Activated naive CD4-positive, alpha-beta T cell treated with anti-CD3 and anti-CD28 coated beads, Interleukin-2, amount 10 ng/mL, durations not matched to agents 7 days and 5 days (primary cell): Measurements from ENCODE around the gene CDH23.

Source experiments
- CTCF ChIA-PET: fragments of 350-600 bp; sonication (Branson Sonifier 250); formaldehyde crosslinking; loops from one replicate; lab custom pipeline; 2021; ENCODE audit warnings: antibody characterized with exemption; lab: Charles Lee
- DNase-seq: peaks from one replicate; pipeline ENCODE4 v3.0.0-alpha.2; 2020
- H3K27ac Mint-ChIP-seq: one replicate; pipeline ENCODE4 v1.8.0; 2021; ENCODE audit warnings: mild to moderate bottlenecking, moderate library complexity, mixed read lengths
- H3K27me3 Mint-ChIP-seq: one replicate; pipeline ENCODE4 v1.8.0; 2021; ENCODE audit warnings: mild to moderate bottlenecking, mixed read lengths
- H3K36me3 Mint-ChIP-seq: one replicate; pipeline ENCODE4 v1.8.0; 2021; ENCODE audit warnings: mixed read lengths
- H3K4me1 Mint-ChIP-seq: one replicate; pipeline ENCODE4 v1.8.0; 2021; ENCODE audit warnings: mixed read lengths
- H3K4me3 Mint-ChIP-seq: one replicate; pipeline ENCODE4 v1.8.0; 2021; ENCODE audit warnings: mild to moderate bottlenecking, moderate library complexity, mixed read lengths
- H3K9me3 Mint-ChIP-seq: one replicate; pipeline ENCODE4 v1.8.0; 2021; ENCODE audit warnings: mixed read lengths

CDH23 gene

DNA sequence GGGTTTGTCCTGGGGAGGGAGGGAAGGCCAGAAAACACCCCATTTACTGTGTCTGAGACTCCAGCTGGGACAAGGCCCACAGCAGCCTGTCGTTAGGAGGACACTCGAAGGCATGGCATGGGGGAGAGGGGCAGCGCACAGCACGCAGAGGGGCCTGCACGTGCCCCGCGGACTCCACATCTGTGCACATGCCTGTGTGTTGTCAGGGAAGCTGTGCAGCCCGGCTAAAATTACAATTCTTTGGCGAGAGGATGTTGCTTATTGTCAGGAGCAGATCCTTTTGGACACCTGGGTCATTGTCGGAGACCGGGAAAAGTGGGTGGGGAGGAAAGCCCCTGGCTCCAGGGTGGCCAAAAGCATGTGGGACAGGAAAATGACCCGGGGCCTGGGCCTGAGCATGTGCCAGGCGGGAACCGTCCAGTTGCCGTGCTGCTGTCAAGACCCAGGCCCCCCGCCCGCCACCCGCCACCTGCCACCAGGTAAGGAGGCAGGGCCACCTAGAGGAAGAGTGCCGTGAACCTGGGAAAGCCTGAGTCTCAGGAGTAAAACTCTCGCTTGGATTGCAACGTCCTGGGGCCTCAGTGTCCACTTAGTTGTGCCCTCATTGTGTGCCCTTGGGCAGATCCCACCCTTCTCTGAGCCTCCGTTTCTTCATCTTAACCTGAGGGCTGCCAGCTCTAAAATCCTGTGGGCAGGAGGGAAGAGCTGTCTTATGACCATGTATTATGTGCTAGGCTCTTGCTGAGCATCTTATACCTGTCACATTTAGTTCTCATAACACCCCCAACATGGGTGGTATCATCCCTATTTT lies 369.4 kb downstream of the CDH23 start:
- Mint-ChIP-seq H3K4me3 (no peak overlapping the region), H3K9me3 (no peaks in the 10 kb centered on the region), H3K27me3 (no peaks in the 10 kb centered on the region), H3K36me3 (peaks cover 69% of the 10 kb centered on the region), H3K27ac (peak overlapping the region; percentile 79), H3K4me1 (peaks cover 89% of the 10 kb centered on the region)
- no peak for DNase-seq
- CTCF ChIA-PET: interaction anchor here (1.1 to 4.3 kb wide), 3 partner anchors 10 to 373 kb away, joined by 3 to 25 read pairs (median 6); no protein-coding TSS in a partner anchor

DNA sequence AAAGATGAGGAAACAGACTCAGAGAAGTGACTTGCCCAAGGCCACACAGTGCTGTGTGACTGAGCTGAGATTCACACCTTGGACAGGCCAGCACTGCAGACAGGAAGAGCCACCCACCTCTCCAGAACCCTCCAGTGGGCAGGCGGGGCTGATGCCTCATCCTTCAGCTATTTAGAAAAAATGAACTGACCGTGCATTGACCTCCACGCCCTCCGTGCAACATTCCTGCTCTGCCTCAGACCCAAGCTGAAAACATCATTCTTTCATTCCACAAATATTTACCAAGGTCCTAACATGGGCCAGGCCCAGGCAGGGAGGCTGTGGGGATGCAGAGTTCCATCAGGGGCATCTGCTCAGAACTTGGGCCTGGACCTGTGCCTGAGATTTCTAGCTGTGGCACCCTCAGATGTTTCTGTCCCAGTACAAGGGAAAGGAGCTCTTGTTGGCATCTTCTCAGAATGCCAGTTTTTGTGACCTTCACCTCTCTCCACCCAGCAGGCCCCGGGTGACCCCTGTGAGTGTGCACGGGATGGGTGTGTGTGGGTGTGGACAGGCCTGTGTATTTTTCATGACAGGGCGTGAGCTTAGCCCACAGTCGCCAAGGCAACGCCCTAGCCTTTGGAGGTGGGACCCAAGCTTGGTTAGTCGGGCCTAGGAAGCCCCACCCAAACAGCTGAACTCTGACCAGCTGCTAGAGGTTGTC lies 370.1 kb downstream of the CDH23 start:
- Mint-ChIP-seq H3K27ac (peak overlapping the region; percentile 94), H3K4me3 (no peak overlapping the region), H3K27me3 (no peaks in the 10 kb centered on the region), H3K9me3 (no peaks in the 10 kb centered on the region), H3K36me3 (peaks cover 70% of the 10 kb centered on the region), H3K4me1 (peaks cover 88% of the 10 kb centered on the region)
- DNase-seq: peak; percentile 41
- CTCF ChIA-PET: interaction anchor here (0.8 to 4.3 kb wide), 6 partner anchors 11 to 374 kb away, joined by 3 to 25 read pairs (median 4); no protein-coding TSS in a partner anchor

DNA sequence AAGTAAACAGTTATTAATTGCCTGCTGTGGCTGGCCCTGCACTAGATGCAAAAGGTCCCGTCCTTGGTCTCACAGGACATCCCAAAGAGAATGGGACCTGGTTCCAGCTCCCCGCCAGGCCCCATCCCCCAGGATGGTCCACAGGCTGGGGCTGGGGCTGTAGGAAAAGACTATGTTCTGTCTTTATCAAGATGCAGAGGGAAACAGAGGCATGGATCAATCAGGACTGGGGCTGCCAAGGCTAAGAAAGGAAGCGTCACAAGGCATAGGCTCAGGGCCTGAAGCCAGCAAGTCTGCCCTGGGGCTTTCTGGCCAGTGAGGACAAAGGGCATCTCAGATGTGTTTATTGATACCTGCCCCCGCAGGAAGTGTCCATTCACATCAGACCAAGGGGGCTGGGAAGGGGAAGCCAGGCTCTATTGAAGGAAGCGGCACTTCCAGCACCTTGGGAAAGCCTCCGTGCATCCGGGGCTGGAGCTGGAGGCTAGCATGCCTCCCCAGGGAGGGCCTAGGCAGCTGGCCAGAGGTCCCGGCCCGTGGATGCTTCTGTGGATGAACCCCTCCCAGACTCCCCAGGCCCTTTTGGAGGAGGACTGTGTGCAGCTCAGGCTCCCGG lies 370.8 kb downstream of the CDH23 start:
- Mint-ChIP-seq H3K4me1 (peaks cover 86% of the 10 kb centered on the region), H3K27ac (peak overlapping the region; percentile 94), H3K9me3 (no peaks in the 10 kb centered on the region), H3K36me3 (peaks cover 74% of the 10 kb centered on the region), H3K4me3 (peak overlapping the region; percentile 34), H3K27me3 (no peaks in the 10 kb centered on the region)
- CTCF ChIA-PET: interaction anchor here (0.8 to 4.3 kb wide), 9 partner anchors 11 to 375 kb away, joined by 3 to 25 read pairs (median 5); no protein-coding TSS in a partner anchor
- DNase-seq: no peak

DNA sequence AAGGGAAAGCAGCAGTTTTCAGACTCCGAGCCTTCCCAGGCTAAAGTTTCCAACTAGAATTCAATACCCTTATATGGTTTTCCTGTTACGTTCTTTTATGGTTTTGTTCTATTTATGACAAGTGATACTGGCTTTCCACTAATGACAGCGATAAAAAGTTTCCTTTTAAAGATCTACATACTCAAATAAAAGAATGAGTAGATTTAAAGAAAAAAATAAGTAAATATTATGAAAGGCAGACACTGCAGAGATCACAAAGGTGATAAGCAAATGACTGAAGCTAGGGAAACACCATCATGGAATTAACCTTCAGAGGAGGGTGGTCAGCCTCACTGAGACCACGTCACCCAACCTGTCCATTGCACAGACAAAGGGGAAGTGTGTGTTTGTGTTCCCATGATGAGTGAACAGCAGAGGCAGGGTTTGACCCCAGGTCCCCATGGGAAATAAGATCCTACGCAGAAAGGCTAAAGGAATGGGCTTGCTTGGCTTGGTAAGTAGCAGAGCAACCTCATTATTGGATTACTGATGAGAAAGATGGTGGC lies 372.6 kb downstream of the CDH23 start:
- CTCF ChIA-PET: interaction anchor here (0.6 to 5.4 kb wide), 10 partner anchors 13 to 73 kb away, joined by 3 to 36 read pairs (median 6); no protein-coding TSS in a partner anchor
- peak; percentile 45 for DNase-seq

DNA sequence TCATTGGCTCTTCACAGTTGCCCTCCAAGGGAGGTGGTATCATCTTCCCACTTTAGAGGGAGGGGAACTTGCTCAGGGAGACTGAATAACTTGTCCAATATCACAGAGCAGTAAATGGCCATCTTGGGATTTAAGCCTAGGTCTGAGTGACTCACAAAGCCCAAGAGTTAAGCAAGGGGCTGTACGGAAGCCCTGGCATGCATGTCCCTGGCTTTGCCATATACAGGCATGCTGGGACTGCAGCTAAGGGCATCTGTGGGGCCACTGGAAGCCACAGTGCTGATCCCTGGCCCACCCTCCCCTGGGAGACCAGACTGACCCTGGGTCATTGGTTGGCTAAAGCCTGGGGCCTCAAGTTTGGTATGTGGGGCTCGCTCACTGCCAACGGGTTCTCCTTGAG lies 373.5 kb downstream of the CDH23 start:
- CTCF ChIA-PET: interaction anchor here (2.2 to 5.4 kb wide), 3 partner anchors 23 to 57 kb away, joined by 10 to 36 read pairs (median 12); no protein-coding TSS in a partner anchor
- H3K4me3 Mint-ChIP-seq: peak overlapping the region; percentile 93
- H3K27me3 Mint-ChIP-seq: no peaks in the 10 kb centered on the region
- H3K4me1 Mint-ChIP-seq: peaks cover 81% of the 10 kb centered on the region
- no peaks in the 10 kb centered on the region for H3K9me3 Mint-ChIP-seq
- no peak for DNase-seq
- H3K27ac Mint-ChIP-seq: peak overlapping the region; percentile 92
- peaks cover 59% of the 10 kb centered on the region for H3K36me3 Mint-ChIP-seq

More for the DNA sequence above, 372.6 kb downstream of the CDH23 start:
- H3K27ac Mint-ChIP-seq: peak overlapping the region; percentile 92
- peaks cover 67% of the 10 kb centered on the region for H3K36me3 Mint-ChIP-seq
- peaks cover 80% of the 10 kb centered on the region for H3K4me1 Mint-ChIP-seq
- H3K9me3 Mint-ChIP-seq: no peaks in the 10 kb centered on the region
- H3K4me3 Mint-ChIP-seq: peak overlapping the region; percentile 93
- no peaks in the 10 kb centered on the region for H3K27me3 Mint-ChIP-seq

DNA sequence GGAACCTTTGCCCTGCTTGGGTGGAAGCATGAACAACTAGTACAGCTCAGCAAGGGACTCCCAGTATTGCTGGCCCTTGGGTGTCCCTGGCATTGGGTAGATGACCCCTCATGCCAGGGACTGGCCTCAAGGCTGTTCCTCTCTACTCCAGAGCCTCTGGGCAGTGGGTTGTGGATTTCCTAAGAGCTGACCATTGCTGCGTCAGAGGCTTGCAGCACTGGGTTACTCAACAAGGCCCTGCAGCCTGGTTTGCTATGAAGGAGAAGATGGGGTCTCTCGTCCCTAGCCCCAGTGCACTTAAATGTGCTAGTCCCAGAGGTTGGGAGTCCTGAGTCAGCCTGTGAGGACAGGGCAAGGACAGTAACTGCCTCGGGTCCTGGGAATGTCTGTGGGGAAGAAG lies 374.1 kb downstream of the CDH23 start:
- H3K4me3 Mint-ChIP-seq: peak overlapping the region; percentile 93
- H3K4me1 Mint-ChIP-seq: peaks cover 81% of the 10 kb centered on the region
- H3K27me3 Mint-ChIP-seq: no peaks in the 10 kb centered on the region
- no peak for DNase-seq
- H3K36me3 Mint-ChIP-seq: peaks cover 54% of the 10 kb centered on the region
- H3K9me3 Mint-ChIP-seq: no peaks in the 10 kb centered on the region
- CTCF ChIA-PET: interaction anchor here (4.3 to 5.4 kb wide), 2 partner anchors 23 to 63 kb away, joined by 36 to 38 read pairs; no protein-coding TSS in a partner anchor
- H3K27ac Mint-ChIP-seq: peak overlapping the region; percentile 92

DNA sequence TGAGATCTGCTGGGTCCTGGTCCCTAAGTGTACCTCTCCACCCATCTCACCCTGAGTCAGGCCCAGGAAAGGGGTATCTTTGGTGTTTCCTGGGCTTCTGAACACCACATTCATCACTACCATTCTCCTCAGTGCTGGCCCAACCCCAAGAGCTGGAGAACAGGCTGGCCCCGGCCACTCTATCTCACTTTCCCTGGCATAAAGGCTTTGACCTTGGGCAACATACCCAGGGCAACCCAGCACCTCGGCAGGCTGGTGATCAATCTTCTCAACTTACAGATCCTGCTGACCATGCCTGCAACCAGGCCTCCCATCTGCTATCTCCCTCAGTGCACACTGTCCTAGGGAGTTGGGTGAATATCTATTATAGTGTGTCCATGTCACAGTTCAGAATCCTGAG lies 374.5 kb downstream of the CDH23 start:
- peaks cover 51% of the 10 kb centered on the region for H3K36me3 Mint-ChIP-seq
- CTCF ChIA-PET: interaction anchor here (0.8 to 5.4 kb wide), 7 partner anchors 13 to 74 kb away, joined by 4 to 74 read pairs (median 38); no protein-coding TSS in a partner anchor
- peak overlapping the region; percentile 93 for H3K4me3 Mint-ChIP-seq
- no peak for DNase-seq
- H3K27me3 Mint-ChIP-seq: no peaks in the 10 kb centered on the region
- H3K27ac Mint-ChIP-seq: peak overlapping the region; percentile 92
- peaks cover 82% of the 10 kb centered on the region for H3K4me1 Mint-ChIP-seq
- no peaks in the 10 kb centered on the region for H3K9me3 Mint-ChIP-seq

DNA sequence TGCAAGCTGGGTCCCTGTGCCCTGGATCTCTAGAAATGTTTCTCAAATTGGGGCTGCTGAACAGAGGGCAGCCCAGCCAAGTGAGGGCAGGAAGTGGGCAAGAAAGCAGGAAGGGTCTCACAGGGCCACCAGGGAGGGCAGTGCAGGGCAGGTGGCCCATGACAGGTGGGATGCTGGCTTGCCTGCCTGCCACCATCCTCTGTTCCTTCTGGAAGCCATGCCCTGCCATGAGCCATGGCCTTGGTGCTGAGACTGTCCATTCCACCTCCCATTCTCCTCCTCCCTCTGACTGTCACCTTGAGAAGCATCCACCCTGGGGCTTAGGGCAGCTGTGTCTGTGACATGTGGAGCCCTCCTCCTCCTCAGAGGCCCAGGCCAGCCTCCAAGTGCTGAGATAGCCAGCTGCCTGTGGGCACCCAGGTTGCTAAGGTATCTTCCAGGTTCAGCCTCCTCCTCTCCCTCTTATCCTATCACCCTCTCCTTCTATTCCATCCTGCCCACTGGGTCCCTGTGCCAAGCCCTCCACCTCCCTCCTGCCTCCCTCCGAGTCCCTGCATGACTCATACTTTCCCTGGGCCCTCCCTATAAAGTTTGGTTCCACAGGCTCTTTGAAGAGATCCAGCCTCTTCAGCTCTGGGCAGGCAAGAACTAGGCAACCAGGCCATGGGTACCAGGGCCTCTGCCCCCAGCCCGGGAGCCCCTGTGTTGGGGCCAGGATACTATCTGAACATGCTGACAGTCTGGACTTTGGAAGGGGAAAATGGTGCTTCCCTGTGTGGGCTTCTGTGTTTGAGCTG lies 375.3 kb downstream of the CDH23 start:
- Mint-ChIP-seq H3K27ac (peak overlapping the region; percentile 92), H3K36me3 (peaks cover 44% of the 10 kb centered on the region)
- peak; percentile 57 for DNase-seq

DNA sequence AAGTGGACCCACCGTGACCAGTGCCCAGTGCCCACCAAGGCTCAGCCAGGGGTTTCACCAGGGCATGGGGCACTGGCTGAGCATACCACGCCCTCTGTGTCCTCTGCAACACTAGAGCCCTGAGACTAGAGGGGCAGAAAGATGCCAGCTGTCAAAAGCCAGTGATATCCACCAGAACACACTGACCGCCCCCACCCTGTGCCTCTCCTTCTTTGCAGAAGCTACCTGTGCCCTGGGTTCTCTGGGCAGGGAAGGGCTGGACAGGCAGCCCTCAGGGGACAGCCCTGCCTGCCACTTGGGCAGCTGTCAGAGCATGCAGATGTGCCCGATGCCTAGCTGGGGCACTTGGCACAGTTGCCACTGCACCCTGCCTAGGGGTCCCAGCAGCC lies 376.1 kb downstream of the CDH23 start:
- Mint-ChIP-seq H3K9me3 (peaks cover 6% of the 10 kb centered on the region), H3K4me1 (peaks cover 83% of the 10 kb centered on the region), H3K36me3 (peaks cover 41% of the 10 kb centered on the region), H3K27me3 (no peaks in the 10 kb centered on the region), H3K27ac (peak overlapping the region; percentile 92), H3K4me3 (peak overlapping the region; percentile 93)
- no peak for DNase-seq
- CTCF ChIA-PET: interaction anchor here (0.7 to 5.4 kb wide), 20 partner anchors 9 to 454 kb away, joined by 3 to 74 read pairs (median 6); partner anchors contain the start of gene SLC29A3

More for the DNA sequence above, 375.3 kb downstream of the CDH23 start:
- CTCF ChIA-PET: interaction anchor here (0.7 to 5.4 kb wide), 13 partner anchors 8 to 450 kb away, joined by 3 to 74 read pairs (median 6); no protein-coding TSS in a partner anchor
- Mint-ChIP-seq H3K4me1 (peaks cover 83% of the 10 kb centered on the region), H3K27me3 (no peaks in the 10 kb centered on the region), H3K4me3 (peak overlapping the region; percentile 93), H3K9me3 (no peaks in the 10 kb centered on the region)

DNA sequence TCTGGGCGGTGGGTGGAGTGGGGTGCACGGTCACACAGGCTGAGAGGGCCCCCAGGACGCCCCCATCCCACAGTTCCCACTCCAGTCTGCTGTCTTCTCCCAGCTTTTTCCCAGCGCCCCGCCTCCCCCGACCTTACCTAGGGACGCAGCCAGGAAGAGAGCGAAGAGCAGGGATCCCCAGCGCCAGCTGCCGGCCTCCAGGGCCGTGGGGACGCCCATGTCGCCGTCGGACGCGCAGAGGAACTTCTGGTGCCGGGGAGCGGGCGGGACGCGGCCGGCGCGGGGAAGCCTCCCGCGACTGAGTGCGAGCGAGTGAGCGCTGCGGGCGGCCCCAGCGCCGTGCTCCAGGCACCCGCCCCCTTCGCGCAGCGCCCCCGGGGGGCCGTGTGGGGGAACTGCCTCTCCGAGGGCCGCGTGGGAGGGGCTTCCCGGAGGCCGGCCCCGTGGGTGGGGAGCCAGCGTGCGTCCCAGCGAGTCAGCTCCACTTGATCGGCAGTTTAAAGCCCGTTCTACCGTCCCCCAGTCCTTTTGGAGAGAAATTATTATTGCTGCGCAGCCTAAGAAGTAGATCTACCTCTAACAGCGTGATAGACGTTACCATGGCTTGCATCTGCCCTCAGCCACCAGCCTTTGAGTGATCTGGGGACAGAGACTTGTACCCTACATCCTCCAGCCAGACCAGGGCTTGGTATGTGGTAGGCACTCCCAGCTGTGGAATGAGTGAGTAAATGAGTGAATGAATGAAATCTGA lies 376.7 kb downstream of the CDH23 start, which contains the start of gene VSIR:
VSIR (minus strand) TSS at position 300 of the 751 bp plus-strand sequence; CDS start at position 219, 81 bp downstream.
- Mint-ChIP-seq H3K4me1 (peaks cover 81% of the 10 kb centered on the region), H3K9me3 (peaks cover 6% of the 10 kb centered on the region), H3K36me3 (peaks cover 40% of the 10 kb centered on the region), H3K4me3 (peak within 1 kb of the TSS; percentile 93), H3K27me3 (no peaks in the 10 kb centered on the region), H3K27ac (peak within 1 kb of the TSS; percentile 92)
- DNase-seq: peak; percentile 93
- CTCF ChIA-PET: interaction anchor here (0.6 to 5.4 kb wide), 25 partner anchors 9 to 454 kb away, joined by 3 to 74 read pairs (median 5); partner anchors contain the start of genes C10orf105 and SLC29A3

DNA sequence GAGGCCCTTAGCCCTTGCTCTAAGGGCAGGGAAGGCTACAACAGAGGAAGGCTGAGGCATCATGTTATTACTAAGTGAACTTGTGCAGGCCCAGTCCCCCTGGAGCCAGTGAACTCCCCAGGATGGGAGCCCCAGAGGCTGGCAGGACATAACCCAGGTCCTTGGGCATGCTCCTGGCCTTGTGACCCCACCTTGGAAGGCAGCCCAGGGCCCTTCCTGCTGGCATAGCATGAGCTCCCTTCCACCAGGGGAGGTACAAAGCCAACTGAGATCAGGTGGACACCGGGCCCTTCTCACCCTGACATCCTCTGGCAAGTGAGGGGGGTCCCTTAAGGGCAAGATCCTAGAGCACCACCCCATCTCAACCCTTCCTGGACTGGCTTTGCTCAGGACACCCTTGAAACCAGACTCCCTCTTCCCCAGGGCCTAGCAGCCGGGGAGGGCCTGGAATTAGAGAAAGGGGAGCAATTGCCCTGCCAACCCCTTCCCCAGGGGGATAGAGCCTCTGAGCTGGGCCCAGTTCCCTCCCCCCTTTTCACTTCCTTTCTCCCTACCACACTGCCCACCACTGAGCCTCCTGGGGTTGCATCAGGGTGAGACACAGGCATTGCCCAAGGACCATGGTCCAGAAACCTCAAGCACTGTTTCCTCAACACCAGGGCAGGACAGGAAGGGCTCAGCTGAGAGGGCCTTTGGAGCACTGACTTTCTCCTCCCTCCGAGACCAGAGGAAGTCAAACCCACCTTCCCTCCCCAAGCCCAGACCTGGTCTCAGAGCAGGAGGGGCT lies 378.4 kb downstream of the CDH23 start:
- Mint-ChIP-seq H3K36me3 (peaks cover 27% of the 10 kb centered on the region), H3K27me3 (no peaks in the 10 kb centered on the region), H3K4me1 (peaks cover 81% of the 10 kb centered on the region), H3K4me3 (peak overlapping the region; percentile 93), H3K9me3 (peaks cover 6% of the 10 kb centered on the region), H3K27ac (peak overlapping the region; percentile 86)
- no peak for DNase-seq
- CTCF ChIA-PET: interaction anchor here (0.6 to 5.4 kb wide), 8 partner anchors 8 to 120 kb away, joined by 3 to 74 read pairs (median 26); no protein-coding TSS in a partner anchor
